HG03520 (cell line): ENCODE measurements around the gene UNC13D.
"Not testable (repeated sequence)": the region's sequence is repeated elsewhere in the genome, so short reads cannot be mapped to it uniquely, and the experiment has no call there.

Experiments used
- ATAC-seq: cut with Tn5 transposase; IDR thresholded peaks from one replicate; pipeline ENCODE4 v1.9.1; 2021; ENCODE audit warnings: mild to moderate bottlenecking, moderate library complexity; ENCODE audit not compliant: unreplicated experiment

UNC13D gene

GRCh38 chr17:75853433-75853832 is 9.2 kb upstream of the UNC13D start:
- ATAC-seq, result no peak

DNA sequence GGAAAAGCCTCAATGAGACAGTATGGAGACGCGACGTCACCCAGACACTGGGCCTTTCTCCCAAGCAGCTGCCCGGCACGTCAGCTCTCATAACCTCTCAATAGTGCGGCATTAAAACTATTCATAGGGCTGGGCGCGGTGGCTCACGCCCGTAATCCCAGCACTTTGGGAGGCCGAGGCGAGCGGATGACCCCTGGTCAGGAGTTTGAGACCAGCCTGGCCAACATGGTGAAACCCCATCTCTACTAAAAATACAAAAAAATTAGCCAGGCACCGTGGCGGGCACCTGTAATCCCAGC is 7.4 kb upstream of the UNC13D start:
- ATAC-seq, result not testable (repeated sequence)

DNA sequence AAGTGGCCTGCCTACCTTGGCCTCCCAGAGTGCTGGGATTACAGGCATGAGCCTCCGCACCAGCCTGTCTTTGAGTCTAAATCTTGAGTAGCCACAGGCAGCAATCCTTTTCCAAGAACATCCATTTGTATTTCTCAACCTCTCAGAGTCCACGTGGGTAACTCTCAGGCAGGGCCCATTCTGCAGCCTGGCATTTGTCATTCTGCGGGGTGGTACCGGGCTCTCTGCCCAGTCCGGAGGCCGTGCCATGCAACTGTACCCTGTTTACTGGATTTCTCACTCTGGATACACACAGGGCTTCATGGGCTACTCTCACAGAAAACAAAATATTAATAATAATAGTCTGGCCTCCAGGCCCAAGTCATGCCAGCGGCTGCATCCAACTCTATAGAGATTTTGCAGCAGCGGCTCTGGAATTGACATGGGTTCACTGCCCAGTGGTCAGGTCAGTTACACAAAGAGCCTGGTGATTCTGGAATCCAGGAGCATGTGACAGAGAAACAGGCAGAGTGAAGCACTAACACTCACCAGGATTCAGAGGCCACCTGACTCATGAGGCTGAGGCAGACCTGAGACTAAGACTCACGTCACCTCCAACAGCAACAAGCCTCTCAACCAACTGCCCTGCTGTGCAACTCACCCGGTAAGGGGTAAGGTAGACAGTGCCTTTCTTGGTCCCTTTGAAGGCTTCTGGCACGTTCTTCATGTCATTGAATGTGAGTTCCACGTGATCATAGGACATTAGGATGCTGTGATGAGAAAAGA is 6.9 kb upstream of the UNC13D start:
- no peak for ATAC-seq

DNA sequence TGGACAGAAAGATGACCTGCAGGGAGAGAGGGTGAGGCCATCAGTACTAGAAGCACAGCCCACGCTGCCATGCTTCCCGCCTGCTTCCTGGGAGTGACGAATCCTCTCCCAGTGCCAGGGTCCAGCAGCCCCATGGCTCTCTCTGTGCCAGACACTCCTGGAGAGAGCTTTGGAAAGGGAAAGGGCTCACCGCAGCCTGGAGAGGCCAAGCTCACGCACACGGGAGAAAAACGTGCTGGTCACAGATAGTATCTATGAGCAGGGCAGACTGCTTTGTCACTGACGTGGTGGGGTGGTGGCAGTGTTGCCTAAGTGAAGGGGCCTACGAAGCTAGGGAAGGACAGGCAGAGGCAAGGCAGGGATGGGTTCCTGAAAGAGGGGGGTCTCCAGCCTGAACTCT is 5.5 kb upstream of the UNC13D start:
- ATAC-seq, result no peak

DNA sequence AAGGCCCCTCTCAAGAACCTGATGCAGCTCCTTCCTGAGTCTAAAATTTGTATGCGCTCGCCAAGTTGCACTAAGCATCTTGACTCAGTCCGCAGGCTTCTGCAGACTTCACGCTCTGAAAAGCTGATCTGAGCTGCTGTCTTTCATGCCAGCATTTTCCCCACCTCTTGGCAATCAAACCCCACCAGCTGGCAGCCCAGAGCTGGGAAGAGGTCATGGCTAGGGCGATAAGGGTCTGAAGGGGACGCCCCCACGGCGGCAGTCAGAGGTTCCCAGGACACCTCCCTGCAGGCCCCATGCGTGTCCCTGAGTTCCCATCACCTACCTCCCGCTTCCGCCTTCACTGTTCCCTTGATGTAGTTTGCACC is 5.1 kb upstream of the UNC13D start:
- ATAC-seq, result no peak

- no peak for ATAC-seq
Measured at GRCh38 chr17:75848523-75849278, 4.5 kb upstream of the UNC13D start.

- ATAC-seq, result no peak
Measured at GRCh38 chr17:75847614-75848522, 3.7 kb upstream of the UNC13D start.

GRCh38 chr17:75846692-75847613 is 2.7 kb upstream of the UNC13D start:
- ATAC-seq, result no peak

DNA sequence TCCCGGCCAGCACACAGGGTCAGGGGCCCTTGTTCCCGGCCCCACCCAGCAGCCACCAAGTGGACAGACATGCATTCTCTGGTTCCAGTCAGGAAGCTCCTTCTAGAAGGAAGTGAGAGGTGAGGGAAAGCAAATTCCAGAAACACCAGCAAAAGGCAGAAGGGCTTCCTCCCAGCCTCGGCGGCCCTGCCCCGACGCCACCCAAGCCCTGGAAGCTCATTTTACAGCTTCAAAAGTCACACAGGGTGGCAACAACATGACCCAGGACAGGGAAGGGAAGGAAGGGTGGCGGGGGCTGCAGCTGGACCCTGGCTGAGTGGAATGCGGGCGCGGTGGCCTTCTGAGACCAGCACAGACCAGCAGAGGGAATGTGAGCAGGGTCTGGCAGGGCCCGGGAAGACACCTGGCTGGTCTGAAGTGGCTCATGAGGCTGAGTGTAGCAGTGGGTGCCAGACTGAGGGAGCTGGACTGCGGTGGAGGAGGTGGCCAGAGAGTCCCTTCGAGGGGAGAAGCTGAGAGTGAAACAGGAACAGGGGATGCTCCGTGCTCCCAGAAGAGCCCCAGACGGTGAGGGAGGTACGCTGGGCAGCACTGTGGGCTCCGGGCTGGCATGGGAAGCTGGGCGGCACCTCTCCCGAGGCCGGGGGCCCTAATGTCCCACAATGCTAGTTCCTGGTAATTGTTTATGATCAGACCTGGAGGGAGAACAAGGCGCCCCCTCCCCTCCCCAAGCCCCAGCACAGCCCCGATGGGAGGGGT is 1.9 kb upstream of the UNC13D start:
- no peak for ATAC-seq

- ATAC-seq, result peak; percentile 63
Measured at GRCh38 chr17:75845058-75845711, 981 bp upstream of the UNC13D start.

- ATAC-seq, result no peak
Measured at GRCh38 chr17:75844530-75845057, 390 bp upstream of the UNC13D start.

DNA sequence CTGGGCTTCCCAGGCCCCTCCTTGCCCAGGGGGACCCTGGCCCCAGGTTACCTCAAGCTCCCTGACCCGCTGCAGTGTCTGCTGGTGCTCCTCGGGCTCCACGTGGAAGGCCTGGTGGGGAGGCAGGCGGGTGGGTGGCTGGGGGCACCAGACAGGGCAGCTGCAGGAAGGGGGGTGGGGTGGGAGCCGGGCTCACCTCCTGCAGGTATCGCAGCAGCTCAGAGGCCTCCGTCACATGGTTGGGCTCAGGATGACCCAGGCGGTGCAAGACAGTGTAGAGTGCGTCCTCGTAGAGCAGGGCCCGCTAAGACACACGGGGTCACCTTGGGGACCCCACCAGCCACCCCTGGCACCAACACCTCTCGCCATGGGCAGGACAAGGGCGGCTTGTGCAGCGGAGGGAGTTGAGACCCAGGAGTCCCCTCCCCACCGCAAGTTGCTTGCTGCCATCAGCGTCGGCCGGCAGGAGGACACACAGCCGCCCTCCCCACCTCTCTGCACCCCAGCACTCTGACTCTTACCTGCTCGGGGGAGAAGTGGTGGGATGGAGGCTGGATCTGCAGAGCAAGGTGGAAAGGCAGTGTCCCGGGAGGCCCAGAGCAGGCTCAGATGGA is 1.1 kb downstream of the UNC13D start:
- no peak for ATAC-seq

DNA sequence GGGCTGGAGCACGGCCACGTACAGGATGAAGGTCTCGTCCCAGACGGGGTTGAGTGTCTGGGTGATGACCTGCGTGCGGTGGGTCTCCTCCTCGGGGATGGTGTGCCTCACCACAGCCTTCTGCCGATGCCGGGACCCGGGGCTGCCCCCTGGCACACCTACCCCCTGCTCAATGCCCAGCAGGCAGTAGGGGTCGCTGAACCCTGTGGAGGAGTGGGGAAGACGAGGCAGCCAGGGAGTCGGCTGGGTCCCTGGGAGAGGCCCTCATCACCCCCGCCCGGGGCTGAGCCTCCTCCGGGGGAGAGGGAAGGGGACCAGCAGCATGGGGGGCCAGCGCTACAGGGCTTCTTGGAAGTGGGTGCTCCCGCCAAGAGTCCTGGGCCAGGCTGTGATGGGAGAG is 1.8 kb downstream of the UNC13D start:
- no peak for ATAC-seq

GRCh38 chr17:75840799-75841164 is 3.4 kb downstream of the UNC13D start:
- ATAC-seq, result no peak

DNA sequence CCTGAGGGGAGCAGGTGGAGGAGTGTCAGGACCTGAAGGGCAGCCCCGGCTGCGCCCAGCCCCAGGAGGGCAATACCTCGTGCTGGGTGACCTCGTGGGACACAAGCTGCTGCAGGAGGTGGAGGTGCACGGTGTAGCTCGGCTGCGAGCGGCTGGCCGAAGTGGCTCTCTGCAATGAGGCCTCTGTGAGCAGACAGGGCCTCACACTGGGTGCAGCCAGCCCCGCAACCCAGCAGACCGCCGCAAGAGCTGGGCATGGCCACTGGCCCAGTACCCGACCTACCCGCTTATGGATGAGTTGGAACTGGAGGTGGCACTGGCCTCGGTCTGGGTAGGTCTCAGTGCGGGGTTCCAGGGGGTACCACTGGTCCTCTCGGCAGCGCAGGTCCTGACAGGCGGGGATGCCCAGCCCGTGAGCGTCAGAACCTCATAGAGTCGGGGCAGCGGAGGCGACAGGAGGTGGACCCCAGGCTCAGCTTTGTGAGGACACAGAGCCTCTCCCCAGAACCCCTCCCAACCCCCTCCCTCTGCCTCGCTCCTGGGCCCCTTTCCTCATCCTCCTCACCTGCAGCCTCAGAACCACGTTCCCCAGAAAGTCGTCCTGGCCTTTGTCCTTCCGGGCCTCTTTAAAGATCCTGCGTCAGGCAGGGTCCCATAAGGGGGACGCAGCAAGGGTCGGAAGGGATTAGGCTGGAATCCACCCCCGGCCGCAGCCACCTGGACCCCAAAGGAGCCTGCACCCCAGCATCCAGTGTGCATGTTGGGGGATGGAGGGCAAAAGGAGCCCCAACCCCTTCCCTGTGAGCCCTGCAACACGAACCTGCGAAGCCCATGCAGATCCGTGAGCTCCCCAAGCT is 4.0 kb downstream of the UNC13D start:
- no peak for ATAC-seq

- ATAC-seq, result no peak
Measured at GRCh38 chr17:75838410-75838809, 5.8 kb downstream of the UNC13D start.

- ATAC-seq, result no peak
Measured at GRCh38 chr17:75837899-75838298, 6.3 kb downstream of the UNC13D start.

DNA sequence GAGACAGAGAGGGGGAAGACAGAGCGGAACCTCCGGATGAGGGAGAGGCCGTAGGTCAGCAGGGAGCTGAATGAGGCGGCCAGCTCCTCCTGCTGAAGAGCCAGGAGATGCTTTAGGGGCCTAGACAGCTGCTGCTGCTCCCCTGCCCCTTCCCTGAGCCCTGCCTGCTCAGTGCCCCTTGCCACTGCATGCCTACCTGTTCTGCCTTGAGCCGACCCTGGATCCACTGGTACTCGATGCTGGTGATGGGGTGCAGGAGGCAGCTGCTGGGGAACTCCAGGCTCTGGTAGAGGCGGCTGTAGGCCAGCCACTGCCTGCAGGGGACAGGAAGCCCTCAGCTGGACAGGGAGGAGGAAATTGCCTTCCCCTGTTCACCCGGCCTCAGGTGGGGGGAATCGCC is 7.6 kb downstream of the UNC13D start:
- ATAC-seq, result no peak
